Measurements from ENCODE around the gene PMAIP1. TPM values are rescaled to one million over a fixed set of nuclear protein-coding genes. Genes with fewer than 3 reads are reported as not detected.

The PMAIP1 gene
- 2.5 and 6.7 TPM in 2 replicates for total RNA-seq

GRCh38 chr18:59899298-59900221 is at the start of gene PMAIP1:
TSS of gene PMAIP1 (plus strand) at chr18:59899996. CDS start at chr18:59900178, 182 bp downstream.

Other genes starting within 250 kb of the PMAIP1 start
- 21.4 and 39.3 TPM in 2 replicates for gene CCBE1, start 202.6 kb upstream of the PMAIP1 start, total RNA-seq

Measured in regular cardiac myocyte (primary cell).